Fibroblast of lung (primary cell): Measurements from ENCODE around the gene FAR1. TPM values are rescaled to one million over a fixed set of nuclear protein-coding genes. Genes with fewer than 3 reads are reported as not detected.

ENCODE experiments used
- DNase-seq, 2 donors: peaks; one replicate each; pipeline versions ENCODE4 v3.0.0 to v3.0.0-alpha.2; 2010; ENCODE audit warnings: low read depth in 2 of 2
- H2AFZ ChIP-seq: 2 replicates; pipeline ENCODE4 v1.5.1; 2012; ENCODE audit warnings: low read length, control low read depth, inconsistent platforms
- H3K27ac ChIP-seq: 2 replicates; pipeline ENCODE4 v1.5.1; 2011; ENCODE audit warnings: low read length, control low read depth; ENCODE audit not compliant: insufficient read depth
- H3K27me3 ChIP-seq: 2 replicates; pipeline ENCODE4 v1.5.1; 2011; ENCODE audit warnings: mild to moderate bottlenecking, low read length; ENCODE audit not compliant: control insufficient read depth, insufficient read depth
- H3K36me3 ChIP-seq: 2 replicates; pipeline ENCODE4 v1.5.1; 2011; ENCODE audit warnings: low read length; ENCODE audit not compliant: control insufficient read depth, insufficient read depth
- H3K4me1 ChIP-seq: 2 replicates; pipeline ENCODE4 v1.5.1; 2011; ENCODE audit warnings: low read length; ENCODE audit not compliant: control insufficient read depth, insufficient read depth; ENCODE audit errors: extremely low read depth
- H3K4me2 ChIP-seq: 2 replicates; pipeline ENCODE4 v1.5.1; 2011; ENCODE audit warnings: low read length, control low read depth; ENCODE audit not compliant: insufficient read depth; ENCODE audit errors: extremely low read depth
- H3K4me3 ChIP-seq, 4 experiments: fragments of 200-600 bp in 1 of 4; sonication (generic) in 1 of 4; replicated peaks in 1 of 4; 2 replicates each; pipeline ENCODE4 v1.5.1; 2011 to 2016; ENCODE audit warnings: low read length in 4 of 4, low read depth in 3 of 4, mild to moderate bottlenecking in 3 of 4, control low read depth in 2 of 4, inconsistent platforms in 1 of 4, mixed read lengths in 1 of 4; ENCODE audit not compliant: insufficient read depth in 1 of 4; ENCODE audit errors: control extremely low read depth in 1 of 4
- H3K79me2 ChIP-seq: 2 replicates; pipeline ENCODE4 v1.5.1; 2012; ENCODE audit warnings: mild to moderate bottlenecking, low read length, inconsistent platforms; ENCODE audit not compliant: control insufficient read depth, insufficient read depth
- H3K9ac ChIP-seq: 2 replicates; pipeline ENCODE4 v1.5.1; 2011; ENCODE audit warnings: mild to moderate bottlenecking, low read length, control low read depth; ENCODE audit not compliant: insufficient read depth
- H3K9me3 ChIP-seq: 2 replicates; pipeline ENCODE4 v1.5.1; 2012; ENCODE audit warnings: low read depth, low read length; ENCODE audit not compliant: control insufficient read depth, insufficient read depth
- H4K20me1 ChIP-seq: 2 replicates; pipeline ENCODE4 v1.5.1; 2011; ENCODE audit warnings: low read length; ENCODE audit not compliant: control insufficient read depth, insufficient read depth; ENCODE audit errors: extremely low read depth
- CTCF ChIP-seq, 2 donors: IDR thresholded peaks in 1 of 2; conservative IDR thresholded peaks in 1 of 2; 1 replicate in 1 of 2; 2 replicates in 1 of 2; pipeline ENCODE4 v1.5.1; 2011 to 2012; ENCODE audit warnings: low read length in 2 of 2, control low read depth in 1 of 2, inconsistent platforms in 1 of 2, low read depth in 1 of 2, mild to moderate bottlenecking in 1 of 2
- EZH2 ChIP-seq: IDR thresholded peaks from 2 replicates; pipeline ENCODE4 v1.5.1; 2012; ENCODE audit warnings: low read length, control low read depth, mild to moderate bottlenecking; ENCODE audit errors: missing control alignments
- polyA plus RNA-seq, 2 donors: library from polyadenylated mRNA; depleted of rRNA in 1 of 2; stranded (reverse) in 1 of 2; unstranded in 1 of 2; fragments of >200 nt; gene quantifications; 2 replicates each; pipeline ENCODE4 v1.2.1, GENCODE V29; 2011 to 2012; ENCODE audit warnings: missing spikeins in 1 of 2
- total RNA-seq: library from RNA; depleted of rRNA; stranded (reverse); fragments of >200 nt; gene quantifications from 2 replicates; pipeline ENCODE4 v1.2.1, GENCODE V29; 2014

FAR1 gene
- total and polyA plus RNA-seq, 2 donors (not counting 1 experiment from before 2014, with no cell fraction given), result 58.1 to 69.1 TPM

GRCh38 chr11:13680501-13681264, 12.2 kb downstream of the FAR1 start:
- H2AFZ ChIP-seq, result no peak overlapping the region
- TF ChIP-seq EZH2, result no peak
- TF ChIP-seq CTCF (conservative IDR thresholded peaks at IDR 0.05 in 1 of 2, IDR thresholded peaks at IDR 0.05 in 1 of 2; ENCODE audit: low read depth in 1 of 2, low read length in 2 of 2), result no peak
- no peak overlapping the region for H3K9ac ChIP-seq
- H3K27me3 ChIP-seq, result no peaks in the 10 kb centered on the region
- peak; percentile 12 to 21 for DNase-seq
- H4K20me1 ChIP-seq, result peaks cover 3% of the 10 kb centered on the region
- no peaks in the 10 kb centered on the region for H3K4me1 ChIP-seq
- no peak overlapping the region for H3K27ac ChIP-seq
- H3K4me2 ChIP-seq, result no peak overlapping the region
- no peaks in the 10 kb centered on the region for H3K9me3 ChIP-seq
- no peak overlapping the region for H3K4me3 ChIP-seq
- peaks cover 79% of the 10 kb centered on the region for H3K79me2 ChIP-seq
- H3K36me3 ChIP-seq, result no peaks in the 10 kb centered on the region

GRCh38 chr11:13681446-13681845, 13.0 kb downstream of the FAR1 start:
- Histone ChIP-seq H3K9me3 (no peaks in the 10 kb centered on the region), H3K27ac (no peak overlapping the region), H3K4me1 (no peaks in the 10 kb centered on the region), H2AFZ (no peak overlapping the region), H3K27me3 (no peaks in the 10 kb centered on the region), H3K9ac (no peak overlapping the region), H3K36me3 (no peaks in the 10 kb centered on the region), H3K79me2 (peaks cover 77% of the 10 kb centered on the region), H3K4me3 (no peak overlapping the region), H3K4me2 (no peak overlapping the region), H4K20me1 (no peaks in the 10 kb centered on the region)
- TF ChIP-seq EZH2 (no peak), CTCF (conservative IDR thresholded peaks at IDR 0.05 in 1 of 2, IDR thresholded peaks at IDR 0.05 in 1 of 2; ENCODE audit: low read depth in 1 of 2, low read length in 2 of 2) (no peak)
- DNase-seq, result no peak

- no peak overlapping the region for H3K27ac ChIP-seq
- H3K27me3 ChIP-seq, result no peaks in the 10 kb centered on the region
- peaks cover 75% of the 10 kb centered on the region for H3K79me2 ChIP-seq
- no peaks in the 10 kb centered on the region for H3K4me1 ChIP-seq
- no peaks in the 10 kb centered on the region for H3K36me3 ChIP-seq
- H2AFZ ChIP-seq, result no peak overlapping the region
- TF ChIP-seq CTCF (conservative IDR thresholded peaks at IDR 0.05 in 1 of 2, IDR thresholded peaks at IDR 0.05 in 1 of 2; ENCODE audit: low read depth in 1 of 2, low read length in 2 of 2), result no peak
- no peak for TF ChIP-seq EZH2
- H3K9me3 ChIP-seq, result no peaks in the 10 kb centered on the region
- H3K4me2 ChIP-seq, result no peak overlapping the region
- no peak overlapping the region for H3K4me3 ChIP-seq
- H3K9ac ChIP-seq, result no peak overlapping the region
- no peaks in the 10 kb centered on the region for H4K20me1 ChIP-seq
- DNase-seq, result peak in 1 of 2 donors; percentile 12
Observed at GRCh38 chr11:13682212-13682611, 13.7 kb downstream of the FAR1 start.
